Choroid plexus epithelial cell (primary cell): ENCODE results near the gene PLCB3.

ENCODE experiments used
- DNase-seq: peaks from one replicate; pipeline ENCODE4 v3.0.0-alpha.2; 2010; ENCODE audit warnings: low read depth
- H3K4me3 ChIP-seq: 2 replicates; pipeline ENCODE4 v1.5.1; 2011; ENCODE audit warnings: low read depth, mild to moderate bottlenecking, control low read depth, low read length, moderate library complexity
- CTCF ChIP-seq: conservative IDR thresholded peaks from 2 replicates; pipeline ENCODE4 v1.5.1; 2011; ENCODE audit warnings: low read depth, mild to moderate bottlenecking, control low read depth, inconsistent platforms, low read length, moderate library complexity

PLCB3 gene

GRCh38 chr11:64227405-64227956 lies 23.8 kb upstream of the PLCB3 start:
- no peak for TF ChIP-seq CTCF
- H3K4me3 ChIP-seq: peak overlapping the region; percentile 87

GRCh38 chr11:64229090-64229743 lies 22.1 kb upstream of the PLCB3 start:
- no peak for DNase-seq
- no peak for TF ChIP-seq CTCF
- no peak overlapping the region for H3K4me3 ChIP-seq

More at GRCh38 chr11:64227405-64227956, 23.8 kb upstream of the PLCB3 start:
- no peak for DNase-seq

- peak overlapping the region; percentile 91 for H3K4me3 ChIP-seq
- DNase-seq: no peak
- TF ChIP-seq CTCF: no peak
Observed at GRCh38 chr11:64229744-64230170, 21.6 kb upstream of the PLCB3 start.

GRCh38 chr11:64230171-64230984 lies 21.0 kb upstream of the PLCB3 start, which contains the start of gene DNAJC4:
Gene DNAJC4, plus strand, starts transcription at chr11:64230548. Its CDS starts 307 bp downstream, at chr11:64230855.
- TF ChIP-seq CTCF: no peak
- peak within 1 kb of the TSS; percentile 91 for H3K4me3 ChIP-seq
- peak; percentile 91 for DNase-seq

- H3K4me3 ChIP-seq: peak overlapping the region; percentile 91
- no peak for DNase-seq
- no peak for TF ChIP-seq CTCF
Observed at GRCh38 chr11:64230985-64231365, 20.4 kb upstream of the PLCB3 start.

DNA sequence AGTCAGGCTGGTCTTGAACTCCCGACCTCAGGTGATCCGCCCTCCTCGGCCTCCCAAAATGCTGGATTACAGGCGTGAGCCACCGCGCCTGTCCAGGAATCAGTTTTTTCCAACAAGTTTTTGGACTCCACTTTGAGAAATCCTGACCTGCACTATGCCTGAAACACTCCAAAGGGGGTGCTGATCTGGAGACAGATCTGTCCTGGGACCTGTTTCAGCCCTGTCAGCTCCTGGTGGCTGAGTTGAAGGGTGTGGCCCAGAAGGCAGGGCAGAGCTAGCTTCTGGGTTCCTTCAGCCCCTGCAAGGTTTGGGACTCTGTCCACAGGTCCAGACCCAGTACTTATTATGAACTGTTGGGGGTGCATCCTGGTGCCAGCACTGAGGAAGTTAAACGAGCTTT lies 19.8 kb upstream of the PLCB3 start:
- no peak for TF ChIP-seq CTCF
- no peak overlapping the region for H3K4me3 ChIP-seq
- no peak for DNase-seq
